22Rv1 (cell line): ENCODE data around the gene KLK14.
A peak's percentile ranks its signal among the peaks of the same experiment; 100 is the strongest.

Experiments
- H3K27ac ChIP-seq: fragments of 450-650 bp; 2 replicates; pipeline ENCODE4 v1.5.1; 2017
- ZFX ChIP-seq: fragments of 450-650 bp; IDR thresholded peaks from 2 replicates; pipeline ENCODE4 v1.6.1; 2017; ENCODE audit warnings: antibody characterized with exemption, borderline replicate concordance
- TF ChIP-seq, protein P1 (sequence below): fragments of 450-650 bp; IDR thresholded peaks from 2 replicates; pipeline ENCODE4 v1.5.1; 2017; ENCODE audit warnings: mild to moderate bottlenecking

The KLK14 gene

DNA sequence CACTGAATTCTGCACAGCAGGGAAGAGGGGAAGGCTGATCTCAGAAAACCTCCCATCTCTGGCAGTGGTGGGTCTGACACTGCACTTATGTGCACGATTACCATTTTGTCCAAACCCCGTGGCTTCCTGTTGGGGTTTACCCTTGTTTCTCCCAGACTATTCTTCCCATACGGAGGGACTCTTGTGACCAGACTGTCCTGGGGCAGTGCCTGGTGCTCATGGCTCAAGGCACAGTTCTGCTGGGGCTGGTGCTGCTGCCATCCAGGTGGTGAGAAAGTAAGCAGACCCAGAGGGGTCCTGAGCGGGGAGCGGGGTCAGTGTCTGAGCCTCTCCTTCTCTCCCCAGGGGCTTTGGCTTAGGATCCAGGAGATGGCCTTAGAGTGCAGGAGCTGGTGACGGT, 36.9 kb upstream of the KLK14 start:
- no peak overlapping the region for H3K27ac ChIP-seq
- TF ChIP-seq, protein P1, sequence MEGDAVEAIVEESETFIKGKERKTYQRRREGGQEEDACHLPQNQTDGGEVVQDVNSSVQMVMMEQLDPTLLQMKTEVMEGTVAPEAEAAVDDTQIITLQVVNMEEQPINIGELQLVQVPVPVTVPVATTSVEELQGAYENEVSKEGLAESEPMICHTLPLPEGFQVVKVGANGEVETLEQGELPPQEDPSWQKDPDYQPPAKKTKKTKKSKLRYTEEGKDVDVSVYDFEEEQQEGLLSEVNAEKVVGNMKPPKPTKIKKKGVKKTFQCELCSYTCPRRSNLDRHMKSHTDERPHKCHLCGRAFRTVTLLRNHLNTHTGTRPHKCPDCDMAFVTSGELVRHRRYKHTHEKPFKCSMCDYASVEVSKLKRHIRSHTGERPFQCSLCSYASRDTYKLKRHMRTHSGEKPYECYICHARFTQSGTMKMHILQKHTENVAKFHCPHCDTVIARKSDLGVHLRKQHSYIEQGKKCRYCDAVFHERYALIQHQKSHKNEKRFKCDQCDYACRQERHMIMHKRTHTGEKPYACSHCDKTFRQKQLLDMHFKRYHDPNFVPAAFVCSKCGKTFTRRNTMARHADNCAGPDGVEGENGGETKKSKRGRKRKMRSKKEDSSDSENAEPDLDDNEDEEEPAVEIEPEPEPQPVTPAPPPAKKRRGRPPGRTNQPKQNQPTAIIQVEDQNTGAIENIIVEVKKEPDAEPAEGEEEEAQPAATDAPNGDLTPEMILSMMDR = no peak
- no peak for TF ChIP-seq ZFX

DNA sequence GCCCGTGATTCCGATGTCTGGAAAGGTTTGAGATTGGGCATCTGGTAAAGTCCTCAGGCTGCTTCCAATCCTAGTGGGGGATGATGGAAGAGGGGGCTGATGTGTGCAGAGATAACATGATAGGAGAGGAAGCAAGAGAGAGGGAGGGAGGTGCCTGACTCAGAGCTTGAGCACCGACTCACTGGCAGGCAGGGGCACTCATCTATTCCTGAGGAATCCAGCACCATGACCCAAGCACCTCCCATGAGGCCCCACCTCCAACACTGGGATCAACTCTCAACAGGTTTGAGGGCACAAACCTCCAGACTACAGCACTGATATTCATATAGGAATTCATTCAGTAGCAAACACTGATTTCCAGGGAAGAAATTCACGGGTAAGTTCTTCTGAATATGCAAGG, 36.4 kb upstream of the KLK14 start:
- H3K27ac ChIP-seq = no peak overlapping the region
- no peak for TF ChIP-seq ZFX
- TF ChIP-seq, protein P1 = no peak

- H3K27ac ChIP-seq = no peak overlapping the region
- TF ChIP-seq ZFX = no peak
- TF ChIP-seq, protein P1 = no peak
These were observed 34.1 kb upstream of the KLK14 start for GRCh38 chr19:51116736-51117286.

- H3K27ac ChIP-seq = no peak overlapping the region
- no peak for TF ChIP-seq ZFX
- TF ChIP-seq, protein P1 = no peak
These were observed 31.5 kb upstream of the KLK14 start for GRCh38 chr19:51114087-51114729.

GRCh38 chr19:51111606-51112005, 28.9 kb upstream of the KLK14 start:
- no peak for TF ChIP-seq ZFX
- TF ChIP-seq, protein P1 = peak; percentile 26; the same call in 1 of the 2 replicates

GRCh38 chr19:51110666-51110971, 27.9 kb upstream of the KLK14 start:
- TF ChIP-seq ZFX = no peak
- H3K27ac ChIP-seq = no peak overlapping the region

More at GRCh38 chr19:51111606-51112005, 28.9 kb upstream of the KLK14 start:
- H3K27ac ChIP-seq = no peak overlapping the region

- peak overlapping the region; percentile 63; the same call in 1 of the 2 replicates for H3K27ac ChIP-seq
- no peak for TF ChIP-seq ZFX
- TF ChIP-seq, protein P1 = no peak
These were observed 26.1 kb upstream of the KLK14 start for GRCh38 chr19:51108805-51109146.
